Upper lobe of left lung (tissue), 6 donors: ENCODE results near the gene QSOX1. TPM values are rescaled to one million over a fixed set of nuclear protein-coding genes. Genes with fewer than 3 reads are reported as not detected.

Experiments used
- ATAC-seq, 2 donors: fragments of 200-7000 bp; cut with Tn5 transposase; one replicate each; pipeline ENCODE4 v1.9.1; 2022; ENCODE audit warnings: mild to moderate bottlenecking in 2 of 2, moderate library complexity in 2 of 2; ENCODE audit not compliant: low FRiP score in 2 of 2
- DNase-seq, 2 donors: peaks; one replicate each; pipeline ENCODE4 v3.0.0-alpha.2; 2019 to 2020
- H3K27ac ChIP-seq, 4 donors: fragments of 200-600 bp; sonication (generic); one replicate each; pipeline ENCODE4 v1.5.1; 2016 to 2019
- H3K27me3 ChIP-seq, 4 donors: fragments of 200-600 bp; sonication (generic); one replicate each; pipeline ENCODE4 v1.5.1; 2017 to 2019
- H3K36me3 ChIP-seq, 4 donors: fragments of 200-600 bp; sonication (generic); one replicate each; pipeline ENCODE4 v1.5.1; 2016 to 2019
- H3K4me1 ChIP-seq, 4 donors: fragments of 200-600 bp; sonication (generic); one replicate each; pipeline ENCODE4 v1.5.1; 2018 to 2019
- H3K4me3 ChIP-seq, 4 donors: fragments of 200-600 bp; sonication (generic); one replicate each; pipeline ENCODE4 v1.5.1; 2017 to 2019; ENCODE audit warnings: mild to moderate bottlenecking in 2 of 4, moderate library complexity in 1 of 4
- H3K9me3 ChIP-seq, 4 donors: fragments of 200-600 bp; sonication (generic); one replicate each; pipeline ENCODE4 v1.5.1; 2018 to 2019
- EP300 ChIP-seq, 4 donors: sonication (generic); formaldehyde crosslinking; IDR thresholded peaks; one replicate each; pipeline ENCODE4 v1.5.1; 2017; ENCODE audit warnings: antibody characterized with exemption in 4 of 4, control low read depth in 2 of 4
- POLR2A ChIP-seq, 4 donors: fragments of 450-650 bp; IDR thresholded peaks; one replicate each; pipeline ENCODE4 v1.5.1; 2016 to 2017; ENCODE audit warnings: antibody characterized with exemption in 4 of 4, mild to moderate bottlenecking in 2 of 4
- POLR2AphosphoS5 ChIP-seq, 2 donors: sonication (generic); formaldehyde crosslinking; IDR thresholded peaks; one replicate each; pipeline ENCODE4 v1.5.1; 2017; ENCODE audit warnings: antibody characterized with exemption in 2 of 2
- WGBS, 2 donors: methylation state at CpG; one replicate each; pipeline ENCODE4 v1.1.5; 2017 to 2018; 5-methylcytosine and 5-hydroxymethylcytosine counted together
- total RNA-seq, 6 donors: library from RNA; depleted of rRNA in 4 of 6; stranded (reverse); fragments of >200 nt in 4 of 6; gene quantifications; one replicate each; pipeline versions ENCODE4 v1.1.0 to v1.2.1, GENCODE V29; 2016 to 2021
- TF ChIP-seq, protein P1 (sequence below), 6 experiments: fragments of 450-650 bp in 4 of 6; fragments of 200-600 bp in 2 of 6; sonication (generic) in 2 of 6; IDR thresholded peaks; one replicate each; pipeline ENCODE4 v1.5.1; 2016 to 2019; ENCODE audit warnings: antibody characterized with exemption in 6 of 6
- donor health status: DM: no; HTN: no; CAD: no; lungs with moderate emphysema.
- donor health status: DM: no; HTN: yes; CAD: no; lungs with severe emphysema.

QSOX1 gene
- total RNA-seq, 6 donors from 2014 or later = 61.8 to 380 (median 201) TPM

DNA sequence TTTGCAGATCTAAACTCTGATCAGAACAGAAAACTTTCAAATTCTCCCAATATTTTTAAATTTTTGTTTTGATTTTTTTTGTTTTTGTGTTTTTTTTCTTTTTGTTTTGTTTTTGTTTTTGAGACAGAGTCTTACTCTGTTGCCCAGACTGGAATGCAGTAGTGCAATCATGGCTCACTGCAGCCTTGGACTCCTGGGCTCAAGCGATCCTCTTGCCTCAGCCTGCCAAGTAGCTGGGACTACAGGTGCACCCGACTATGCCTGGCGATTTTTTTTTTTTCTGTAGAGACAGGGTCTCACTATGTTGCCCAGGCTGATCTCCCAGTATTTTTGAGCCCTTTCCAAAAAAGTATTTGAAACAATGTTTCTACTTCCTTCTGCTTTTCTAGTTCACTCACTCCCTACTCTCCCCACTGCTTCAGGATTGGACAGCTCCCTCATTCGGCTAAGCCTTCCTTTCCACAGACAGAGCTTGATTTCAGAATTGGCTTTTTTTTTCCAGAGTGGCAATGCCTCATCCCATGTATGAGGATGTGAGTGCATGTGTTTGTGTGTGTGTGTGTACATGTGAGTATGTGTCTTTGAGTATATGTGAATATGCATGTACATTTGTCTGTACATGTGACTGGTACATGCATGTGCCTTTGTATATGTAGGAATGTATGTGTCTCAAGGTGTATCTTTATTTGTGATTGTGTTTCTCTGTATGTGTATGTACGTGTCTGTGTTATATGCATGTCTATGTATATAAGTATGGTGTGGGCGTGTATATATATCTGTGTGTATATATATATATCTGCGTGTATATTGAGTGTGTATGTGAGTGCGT lies 87.3 kb downstream of the QSOX1 start:
- Histone ChIP-seq H3K36me3 (no peaks in the 10 kb centered on the region), H3K4me1 (peaks cover 0 to 1% (median 0%) of the 10 kb centered on the region in 4 donors), H3K27ac (no peak overlapping the region), H3K9me3 (no peaks in the 10 kb centered on the region), H3K4me3 (no peak overlapping the region), H3K27me3 (peaks cover 0 to 35% (median 9%) of the 10 kb centered on the region in 4 donors)
- no peak for DNase-seq
- no peak for ATAC-seq
- WGBS, 2 donors = 68 to 73% methylated on average over 8 of the region's 8 CpGs
- TF ChIP-seq EP300 (IDR thresholded peaks at IDR 0.05) (no peak), POLR2AphosphoS5 (IDR thresholded peaks at IDR 0.05) (no peak), POLR2A (IDR thresholded peaks at IDR 0.05) (no peak)
- TF ChIP-seq, protein P1, sequence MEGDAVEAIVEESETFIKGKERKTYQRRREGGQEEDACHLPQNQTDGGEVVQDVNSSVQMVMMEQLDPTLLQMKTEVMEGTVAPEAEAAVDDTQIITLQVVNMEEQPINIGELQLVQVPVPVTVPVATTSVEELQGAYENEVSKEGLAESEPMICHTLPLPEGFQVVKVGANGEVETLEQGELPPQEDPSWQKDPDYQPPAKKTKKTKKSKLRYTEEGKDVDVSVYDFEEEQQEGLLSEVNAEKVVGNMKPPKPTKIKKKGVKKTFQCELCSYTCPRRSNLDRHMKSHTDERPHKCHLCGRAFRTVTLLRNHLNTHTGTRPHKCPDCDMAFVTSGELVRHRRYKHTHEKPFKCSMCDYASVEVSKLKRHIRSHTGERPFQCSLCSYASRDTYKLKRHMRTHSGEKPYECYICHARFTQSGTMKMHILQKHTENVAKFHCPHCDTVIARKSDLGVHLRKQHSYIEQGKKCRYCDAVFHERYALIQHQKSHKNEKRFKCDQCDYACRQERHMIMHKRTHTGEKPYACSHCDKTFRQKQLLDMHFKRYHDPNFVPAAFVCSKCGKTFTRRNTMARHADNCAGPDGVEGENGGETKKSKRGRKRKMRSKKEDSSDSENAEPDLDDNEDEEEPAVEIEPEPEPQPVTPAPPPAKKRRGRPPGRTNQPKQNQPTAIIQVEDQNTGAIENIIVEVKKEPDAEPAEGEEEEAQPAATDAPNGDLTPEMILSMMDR (IDR thresholded peaks at IDR 0.05) = no peak

DNA sequence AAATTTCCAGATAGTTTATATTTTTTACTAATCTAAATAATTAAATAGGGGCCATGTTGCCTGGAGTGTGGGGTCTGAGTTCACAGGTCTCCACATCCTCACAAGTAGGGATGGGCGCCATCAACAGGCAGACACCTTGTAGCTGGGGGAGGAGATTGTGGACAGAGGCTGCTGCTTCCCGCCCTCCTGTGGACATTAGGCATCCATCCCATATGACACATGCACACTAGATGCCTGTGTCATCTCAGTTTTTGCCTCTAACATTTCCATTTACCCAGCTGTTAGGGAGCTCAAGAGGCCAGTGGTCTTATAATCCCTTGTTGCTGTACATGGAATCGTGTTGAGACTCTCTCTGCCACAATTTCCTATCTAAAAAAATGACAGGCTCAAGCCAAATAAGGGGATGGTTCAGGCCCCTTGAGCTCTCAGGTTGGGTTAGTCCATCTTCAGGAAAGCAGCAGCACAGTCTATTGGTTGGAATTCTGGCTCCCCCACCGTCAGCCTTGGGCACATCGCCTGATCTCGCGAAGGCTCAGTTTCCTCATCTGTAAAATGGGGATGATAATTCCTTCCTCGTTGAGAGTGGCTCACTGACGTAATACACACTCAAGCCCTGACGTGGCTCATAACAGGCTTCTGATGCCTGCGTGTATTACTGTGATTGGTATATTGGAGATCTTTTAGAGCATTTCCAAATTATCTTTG lies 89.0 kb downstream of the QSOX1 start:
- ATAC-seq (no peak), DNase-seq (no peak)
- Histone ChIP-seq H3K4me1 (no peaks in the 10 kb centered on the region), H3K27me3 (peaks cover 0 to 19% (median 5%) of the 10 kb centered on the region in 4 donors), H3K9me3 (no peaks in the 10 kb centered on the region), H3K27ac (no peak overlapping the region), H3K4me3 (no peak overlapping the region), H3K36me3 (no peaks in the 10 kb centered on the region)
- 82 to 83% methylated on average over 11 of the region's 11 CpGs for WGBS, 2 donors
- TF ChIP-seq, protein P1 (IDR thresholded peaks at IDR 0.05) = no peak
- TF ChIP-seq POLR2A (IDR thresholded peaks at IDR 0.05) = no peak
- no peak for TF ChIP-seq EP300 (IDR thresholded peaks at IDR 0.05)
- no peak for TF ChIP-seq POLR2AphosphoS5 (IDR thresholded peaks at IDR 0.05)

DNA sequence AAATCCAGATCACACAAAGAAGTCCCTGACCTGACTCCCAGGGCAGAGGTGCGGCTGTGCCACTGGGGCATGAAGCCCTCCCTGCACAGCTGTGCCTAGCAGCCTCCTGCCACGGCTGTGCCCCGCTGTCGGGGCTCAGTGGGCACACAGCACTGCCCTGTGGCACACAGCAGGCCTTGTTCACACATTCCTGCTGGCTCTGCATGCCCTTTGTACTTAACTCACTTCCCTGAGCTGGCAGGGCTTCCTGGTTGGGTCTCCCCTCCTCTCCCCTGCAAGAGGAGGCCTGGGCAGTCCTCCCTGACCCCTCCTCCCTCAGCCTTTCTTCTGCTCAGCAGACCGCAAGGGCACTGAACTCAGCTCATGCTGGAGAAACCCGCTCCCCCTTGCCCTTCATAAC lies 90.2 kb downstream of the QSOX1 start:
- H3K27ac ChIP-seq = no peak overlapping the region
- no peaks in the 10 kb centered on the region for H3K4me1 ChIP-seq
- 73 to 87% methylated on average over 3 to 6 of the region's 6 CpGs for WGBS, 2 donors
- no peak for ATAC-seq
- H3K9me3 ChIP-seq = no peaks in the 10 kb centered on the region
- DNase-seq = peak in 1 of 2 donors; percentile 58
- peaks cover 0 to 7% (median 0%) of the 10 kb centered on the region in 4 donors for H3K27me3 ChIP-seq
- no peaks in the 10 kb centered on the region for H3K36me3 ChIP-seq
- no peak overlapping the region for H3K4me3 ChIP-seq
- TF ChIP-seq, protein P1 (IDR thresholded peaks at IDR 0.05) = no peak
- no peak for TF ChIP-seq POLR2A (IDR thresholded peaks at IDR 0.05)
- no peak for TF ChIP-seq POLR2AphosphoS5 (IDR thresholded peaks at IDR 0.05)
- TF ChIP-seq EP300 (IDR thresholded peaks at IDR 0.05) = no peak

DNA sequence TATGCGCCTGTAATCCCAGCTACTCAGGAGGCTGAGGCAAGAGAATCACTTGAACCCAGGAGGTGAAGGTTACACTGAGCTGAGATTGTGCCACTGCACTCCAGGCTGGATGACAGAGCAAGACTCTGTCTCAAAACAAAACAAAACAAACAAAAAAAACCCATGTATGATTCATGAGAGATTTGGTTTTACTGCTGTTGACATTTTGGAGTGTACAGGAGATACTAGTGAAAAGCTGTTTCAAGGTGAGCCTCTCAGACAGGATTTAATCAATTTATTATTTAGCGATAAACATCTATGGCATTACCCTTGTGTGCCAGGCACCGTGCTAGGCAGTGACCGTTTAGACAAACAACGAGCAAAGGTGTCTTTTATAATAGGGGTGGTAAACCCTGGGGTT lies 91.9 kb downstream of the QSOX1 start:
- TF ChIP-seq POLR2A (IDR thresholded peaks at IDR 0.05) (no peak), EP300 (IDR thresholded peaks at IDR 0.05) (no peak), POLR2AphosphoS5 (IDR thresholded peaks at IDR 0.05) (no peak)
- TF ChIP-seq, protein P1 (IDR thresholded peaks at IDR 0.05) = no peak
- H3K36me3 ChIP-seq = no peaks in the 10 kb centered on the region
- DNase-seq (no peak), ATAC-seq (no peak)
- H3K4me3 ChIP-seq = no peak overlapping the region
- no peak overlapping the region for H3K27ac ChIP-seq
- WGBS, 2 donors = 92 to 94% methylated on average over 5 of the region's 5 CpGs
- H3K27me3 ChIP-seq = no peaks in the 10 kb centered on the region
- no peaks in the 10 kb centered on the region for H3K9me3 ChIP-seq
- H3K4me1 ChIP-seq = no peaks in the 10 kb centered on the region
